ENCODE results near the gene TRMT10C.

DNA sequence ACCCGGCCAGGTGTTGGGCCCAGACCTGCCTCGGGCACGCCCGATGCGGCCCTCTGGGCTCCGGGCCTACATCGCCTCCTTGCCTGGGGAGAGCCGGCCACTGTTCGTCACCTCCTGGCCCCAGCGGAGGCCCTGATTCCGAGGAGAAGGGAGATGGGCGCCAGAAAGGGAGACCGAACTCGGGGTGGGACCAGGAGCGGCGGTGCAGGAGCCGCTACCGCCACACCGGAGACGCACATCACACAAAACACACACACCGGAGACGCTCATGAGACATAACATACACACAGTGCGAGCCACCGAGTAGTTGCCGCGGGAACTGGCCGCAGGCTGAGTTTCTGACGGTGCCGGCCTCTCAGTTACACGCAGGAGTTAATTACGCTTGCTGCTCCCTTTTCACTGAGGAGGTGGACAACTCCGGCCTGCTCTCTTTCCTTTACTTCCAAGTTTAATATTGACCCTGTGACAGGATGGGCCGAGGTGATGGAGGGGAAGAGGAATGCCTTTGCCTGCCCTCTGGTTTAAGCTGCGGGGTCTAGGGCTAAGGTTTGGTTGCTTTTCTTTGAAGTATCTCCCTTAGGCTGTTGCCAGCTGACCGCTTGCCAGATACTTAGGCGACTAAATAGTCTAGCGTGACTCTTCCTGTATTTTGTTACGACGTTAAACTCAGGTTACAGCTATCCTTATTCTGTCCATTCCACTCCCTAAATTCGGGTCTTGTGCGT, 12.9 kb downstream of the TRMT10C start:
- TF ChIP-seq CTCF (conservative IDR thresholded peaks at IDR 0.05 in 1 of 2, IDR thresholded peaks at IDR 0.05 in 1 of 2; ENCODE audit: low read depth in 1 of 2, low read length in 2 of 2), result no peak
- no peak for TF ChIP-seq EZH2 (IDR thresholded peaks at IDR 0.05; ENCODE audit: low read length, missing control alignments)

Data from fibroblast of lung (primary cell).